GM12878 (cell line): ENCODE results near the gene RAI2. TPM values are rescaled to one million over a fixed set of nuclear protein-coding genes. Genes with fewer than 3 reads are reported as not detected.

Source experiments
- ATAC-seq: fragments of 200-7000 bp; cut with Tn5 transposase; 3 replicates; pipeline ENCODE4 v1.9.1; 2020; ENCODE audit warnings: mild to moderate bottlenecking, moderate library complexity
- BruUV-seq: library from RNA; stranded (reverse); fragments of 400-500 nt; replicated peaks from 2 replicates; lab custom pipeline; 2021; lab: Mats Ljungman, UMichigan
- CTCF ChIA-PET: fragments of 300-600 bp; sonication (Branson Sonifier 250); formaldehyde crosslinking; extraction: SDS; loops from one replicate; lab custom pipeline; 2021; ENCODE audit warnings: inconsistent platforms; lab: Yijun Ruan, JAX
- POLR2A ChIA-PET: fragments of 350-600 bp; formaldehyde crosslinking; extraction: SDS; loops from one replicate; lab custom pipeline; 2021; ENCODE audit warnings: inconsistent platforms; lab: Charles Lee
- RAD21 ChIA-PET: fragments of 300-600 bp; sonication (Branson Sonifier 250); formaldehyde crosslinking; loops from one replicate; lab custom pipeline; 2023; ENCODE audit warnings: antibody characterized with exemption; ENCODE audit not compliant: unreplicated experiment; lab: Charles Lee
- SMC1A ChIA-PET: fragments of 300-600 bp; sonication (Branson Sonifier 250); formaldehyde crosslinking; loops from one replicate; lab custom pipeline; 2023; ENCODE audit not compliant: unreplicated experiment, uncharacterized antibody; lab: Charles Lee
- DNase-seq: peaks from one replicate; pipeline ENCODE4 v3.0.0-alpha.2; 2011; ENCODE audit warnings: low read depth, low spot score
- FAIRE-seq: peaks from 3 replicates; lab custom pipeline; 2011; peaks lifted over from hg19 to GRCh38; lab: Jason Lieb, UNC
- H2AFZ ChIP-seq: 2 replicates; pipeline ENCODE4 v1.6.0; 2011; ENCODE audit warnings: low read depth, low read length, control low read depth; ENCODE audit not compliant: control insufficient read depth
- H3K27ac ChIP-seq: 2 replicates; pipeline ENCODE4 v1.5.1; 2011; ENCODE audit warnings: control low read depth; ENCODE audit not compliant: control insufficient read depth, insufficient read depth
- H3K27me3 ChIP-seq, 2 experiments: replicated peaks in 1 of 2; 2 replicates each; pipeline versions ENCODE4 v1.6.0 to v1.6.1; 2011; ENCODE audit warnings: low read length in 1 of 2; ENCODE audit not compliant: control insufficient read depth in 2 of 2, insufficient read depth in 2 of 2
- H3K36me3 ChIP-seq, 2 experiments: 2 replicates each; pipeline ENCODE4 v1.5.1; 2011; ENCODE audit warnings: low read length in 1 of 2; ENCODE audit not compliant: control insufficient read depth in 2 of 2, insufficient read depth in 2 of 2
- H3K4me1 ChIP-seq: 2 replicates; pipeline ENCODE4 v1.6.1; 2011; ENCODE audit warnings: mild to moderate bottlenecking, low read length, moderate library complexity, mixed read lengths; ENCODE audit not compliant: control insufficient read depth, insufficient read depth
- H3K4me2 ChIP-seq: 2 replicates; pipeline ENCODE4 v1.6.0; 2011; ENCODE audit warnings: control low read depth; ENCODE audit not compliant: control insufficient read depth, insufficient read depth
- H3K4me3 ChIP-seq: fragments of 200-600 bp; sonication (generic); 2 replicates; pipeline ENCODE4 v1.5.1; 2016
- H3K79me2 ChIP-seq: 2 replicates; pipeline ENCODE4 v1.6.0; 2011; ENCODE audit warnings: low read length; ENCODE audit not compliant: control insufficient read depth, insufficient read depth
- H3K9ac ChIP-seq: 2 replicates; pipeline ENCODE4 v1.8.0; 2011; ENCODE audit warnings: low read length, control low read depth, mixed read lengths; ENCODE audit not compliant: control insufficient read depth, insufficient read depth
- H3K9me3 ChIP-seq: replicated peaks from 3 replicates; pipeline ENCODE4 v1.5.1; 2011; ENCODE audit warnings: mild to moderate bottlenecking, low read length; ENCODE audit not compliant: control insufficient read depth, insufficient read depth
- H4K20me1 ChIP-seq: 2 replicates; pipeline ENCODE4 v1.6.0; 2011; ENCODE audit not compliant: control insufficient read depth, insufficient read depth
- CTCF ChIP-seq, 3 experiments: IDR thresholded peaks in 2 of 3; conservative IDR thresholded peaks in 1 of 3; 2 replicates each; pipeline ENCODE4 v1.5.1; 2011; ENCODE audit warnings: low read depth in 3 of 3, low read length in 3 of 3, mild to moderate bottlenecking in 3 of 3, control low read depth in 2 of 3, moderate library complexity in 2 of 3, inconsistent platforms in 1 of 3, mixed read lengths in 1 of 3; ENCODE audit not compliant: control insufficient read depth in 2 of 3, insufficient read depth in 1 of 3; ENCODE audit errors: extremely low read depth in 1 of 3
- IKZF2 ChIP-seq, 2 experiments: fragments of 450-650 bp; IDR thresholded peaks; 2 replicates each; pipeline ENCODE4 v1.6.1; 2017; ENCODE audit warnings: mild to moderate bottlenecking in 2 of 2, moderate library complexity in 2 of 2
- PRDM15 ChIP-seq: fragments of 450-650 bp; formaldehyde crosslinking; IDR thresholded peaks from 2 replicates; pipeline ENCODE4 v1.4.0; 2020; ENCODE audit warnings: mild to moderate bottlenecking, moderate library complexity
- SP1 ChIP-seq: IDR thresholded peaks from one replicate; pipeline ENCODE4 v1.6.1; 2011; ENCODE audit warnings: low read depth, low read length
- WGBS: methylation state at CpG from one replicate; pipeline ENCODE4 v1.1.6; 2016; ENCODE audit warnings: low lambda C conversion rate; ENCODE audit not compliant: insufficient replicate concordance, insufficient coverage; ENCODE audit errors: missing lambda C conversion rate; 5-methylcytosine and 5-hydroxymethylcytosine counted together
- in situ Hi-C: fragments of 300-500 bp; cut with MboI; formaldehyde crosslinking; loops from 9 replicates; pipeline ENCODE4 v1.14.3; 2018; ENCODE audit warnings: mixed read lengths
- intact Hi-C: fragments of 100-400 bp; cut with micrococcal nuclease; formaldehyde crosslinking; loops from one replicate; pipeline ENCODE4 v1.14.2; 2022; ENCODE audit not compliant: unreplicated experiment
- polyA plus RNA-seq, 11 experiments: library from polyadenylated mRNA; depleted of rRNA in 4 of 11; unstranded in 6 of 11; stranded (reverse) in 5 of 11; fragments of >200 nt; fragmentation: Nextera tagmentation in 4 of 11; fragmentation: Illumina TruSeq in 1 of 11; extraction: Ambion mirVana in 4 of 11; extraction: Trizol in 1 of 11; gene quantifications; 1 replicate in 1 of 11; 2 replicates in 10 of 11; pipeline versions ENCODE4 v1.2.1 to v1.2.3, GENCODE V29; 2011 to 2016; ENCODE audit warnings: inconsistent platforms in 2 of 11, missing spikeins in 2 of 11, low read depth in 1 of 11
- total RNA-seq, 4 experiments: library from RNA; depleted of rRNA in 3 of 4; stranded (reverse); fragments of >200 nt in 3 of 4; fragmentation: Illumina TruSeq in 1 of 4; extraction: Trizol in 1 of 4; gene quantifications; 2 replicates each; pipeline versions ENCODE4 v1.2.1 to v1.2.3, GENCODE V29; 2013 to 2021
- TF ChIP-seq, protein P1 (sequence below): IDR thresholded peaks from 2 replicates; pipeline ENCODE4 v1.6.1; 2011; ENCODE audit warnings: borderline replicate concordance, low read depth, mild to moderate bottlenecking, moderate library complexity, low read length; ENCODE audit not compliant: insufficient read depth, poor library complexity, severe bottlenecking

RAI2 gene
- total and polyA plus RNA-seq, 10 of the 15 experiments (the other 5 are each of a cell fraction or from before 2014, with no cell fraction given): not detected

GRCh38 chrX:17812763-17813162 is 48.3 kb downstream of the RAI2 start (continued):
- TF ChIP-seq PRDM15 (CRISPR knock-in tag): no peak

DNA sequence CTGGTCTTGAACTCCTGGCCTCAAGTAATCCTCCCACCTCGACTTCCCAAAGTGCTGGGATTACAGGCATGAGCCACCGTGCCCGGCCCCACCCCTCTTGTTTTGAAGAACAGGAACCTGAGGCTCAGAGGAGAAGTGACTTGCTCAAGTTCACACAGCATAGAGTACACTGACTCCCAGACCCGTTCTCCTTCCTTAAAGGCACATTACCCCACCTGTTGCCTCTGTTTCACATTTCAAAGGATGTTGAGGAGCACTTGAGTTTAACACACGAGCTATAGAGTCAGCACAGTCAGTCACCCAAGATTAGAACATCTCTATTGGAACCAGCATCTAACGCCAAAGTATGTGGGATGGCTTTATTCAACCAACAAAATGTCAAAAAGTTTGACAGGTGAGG is 51.1 kb downstream of the RAI2 start:
- TF ChIP-seq CTCF (IDR thresholded peaks at IDR 0.05 in 2 of 3, conservative IDR thresholded peaks at IDR 0.05 in 1 of 3; ENCODE audit: control insufficient read depth in 2 of 3, extremely low read depth in 1 of 3, insufficient read depth in 1 of 3, low read depth in 3 of 3, low read length in 3 of 3) (no peak), SP1 (no peak), PRDM15 (CRISPR knock-in tag) (no peak), IKZF2 (IDR thresholded peaks at IDR 0.05) (no peak)
- TF ChIP-seq, protein P1, sequence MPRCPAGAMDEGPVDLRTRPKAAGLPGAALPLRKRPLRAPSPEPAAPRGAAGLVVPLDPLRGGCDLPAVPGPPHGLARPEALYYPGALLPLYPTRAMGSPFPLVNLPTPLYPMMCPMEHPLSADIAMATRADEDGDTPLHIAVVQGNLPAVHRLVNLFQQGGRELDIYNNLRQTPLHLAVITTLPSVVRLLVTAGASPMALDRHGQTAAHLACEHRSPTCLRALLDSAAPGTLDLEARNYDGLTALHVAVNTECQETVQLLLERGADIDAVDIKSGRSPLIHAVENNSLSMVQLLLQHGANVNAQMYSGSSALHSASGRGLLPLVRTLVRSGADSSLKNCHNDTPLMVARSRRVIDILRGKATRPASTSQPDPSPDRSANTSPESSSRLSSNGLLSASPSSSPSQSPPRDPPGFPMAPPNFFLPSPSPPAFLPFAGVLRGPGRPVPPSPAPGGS: no peak
- SMC1A ChIA-PET: no interaction called here
- Histone ChIP-seq H3K4me3 (no peak overlapping the region), H3K9ac (no peak overlapping the region), H3K27me3 (no peaks in the 10 kb centered on the region), H3K36me3 (no peaks in the 10 kb centered on the region), H3K79me2 (no peaks in the 10 kb centered on the region), H3K4me2 (no peak overlapping the region), H4K20me1 (no peaks in the 10 kb centered on the region), H3K9me3 (no peaks in the 10 kb centered on the region), H3K4me1 (no peaks in the 10 kb centered on the region), H2AFZ (no peak overlapping the region), H3K27ac (no peak overlapping the region)
- RAD21 ChIA-PET: no interaction called here
- no peak for ATAC-seq
- DNase-seq: no peak
- no TSS peak for BruUV-seq
- CTCF ChIA-PET: no interaction called here
- intact Hi-C loops (no loop called here), in situ Hi-C loops (no loop called here)
- FAIRE-seq: no peak
- POLR2A ChIA-PET: no interaction called here
- WGBS: 9% methylated on average over 6 of the region's 6 CpGs
